ENCODE data around the gene SAMHD1.
"Not testable (repeated sequence)": the region's sequence is repeated elsewhere in the genome, so short reads cannot be mapped to it uniquely, and the experiment has no call there.

The SAMHD1 gene

DNA sequence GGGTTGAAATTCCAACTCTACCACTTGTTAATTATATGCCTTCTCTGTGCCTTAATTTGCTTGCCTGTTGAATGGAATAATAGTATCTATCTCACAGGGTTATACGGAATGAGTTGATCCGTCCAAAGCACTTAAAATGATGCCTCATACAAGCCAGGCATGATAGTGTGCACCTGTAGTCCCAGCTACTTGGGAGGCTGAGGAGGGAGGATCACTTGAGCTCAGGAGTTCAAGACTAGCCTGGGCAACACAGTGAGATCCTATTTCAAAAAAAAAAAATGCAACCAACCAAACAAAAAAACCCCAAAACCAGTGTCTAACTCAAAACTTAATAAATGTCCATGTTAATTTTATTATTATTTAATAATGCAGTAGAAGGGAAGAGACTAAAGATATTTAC, 35.3 kb downstream of the SAMHD1 start:
- DNase-seq (ENCODE audit: low read depth), result no peak

DNA sequence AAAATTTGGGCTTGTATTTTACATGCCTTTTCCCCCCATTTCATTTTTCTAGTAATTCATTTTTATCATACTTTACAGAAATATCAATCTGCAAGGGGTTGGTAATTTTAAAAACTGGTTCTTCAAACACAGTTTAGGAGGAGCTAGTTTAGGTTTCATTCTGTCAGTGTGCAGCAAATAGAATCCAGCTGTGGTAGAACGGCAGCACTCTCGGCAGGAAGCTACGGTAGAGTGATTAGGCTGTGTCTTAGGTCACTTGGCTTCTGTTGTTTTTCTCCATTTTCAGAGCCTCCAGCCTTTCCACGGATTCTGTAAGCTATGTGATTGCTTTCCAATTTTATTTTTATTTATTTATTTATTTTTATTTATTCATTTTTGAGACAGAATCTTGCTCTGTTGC, 42.9 kb downstream of the SAMHD1 start:
- DNase-seq (ENCODE audit: low read depth), result no peak

DNA sequence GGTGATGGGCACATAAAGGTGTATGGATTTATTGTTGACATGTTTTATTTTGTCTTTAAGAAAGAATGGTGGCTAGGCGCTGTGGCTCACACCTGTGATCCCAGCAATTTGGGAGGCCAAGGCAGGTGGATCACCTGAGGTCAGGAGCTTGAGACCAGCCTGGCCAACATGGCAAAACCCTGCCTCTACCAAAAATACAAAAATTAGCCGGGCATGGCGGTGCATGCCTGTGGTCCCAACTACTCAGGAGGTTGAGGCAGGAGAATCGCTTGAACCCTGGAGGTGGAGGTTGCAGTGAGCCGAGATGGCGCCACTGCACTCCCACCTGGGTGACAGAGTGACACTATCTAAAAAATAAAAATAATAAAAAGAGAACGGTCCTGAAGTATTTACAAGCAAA, 45.4 kb downstream of the SAMHD1 start:
- DNase-seq (ENCODE audit: low read depth), result not testable (repeated sequence)

DNA sequence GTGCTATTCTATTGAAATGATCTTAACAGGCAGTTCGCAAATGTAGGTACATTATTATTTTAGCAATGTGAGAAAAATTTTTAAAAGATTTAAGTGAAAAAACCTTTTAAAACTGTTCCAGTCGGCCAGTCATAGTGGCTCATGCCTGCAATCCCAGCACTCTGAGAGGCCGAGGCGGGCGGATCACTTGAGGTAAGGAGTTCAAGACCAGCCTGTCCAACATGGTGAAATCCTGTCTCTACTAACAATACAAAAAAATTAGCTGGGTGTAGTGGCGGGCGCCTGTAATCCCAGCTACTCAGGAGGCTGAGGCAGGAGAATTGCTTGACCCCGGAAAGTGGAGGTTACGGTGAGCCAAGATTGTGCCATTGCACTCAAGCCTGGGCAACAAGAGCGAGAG, 45.9 kb downstream of the SAMHD1 start:
- DNase-seq (ENCODE audit: low read depth), result not testable (repeated sequence)

DNA sequence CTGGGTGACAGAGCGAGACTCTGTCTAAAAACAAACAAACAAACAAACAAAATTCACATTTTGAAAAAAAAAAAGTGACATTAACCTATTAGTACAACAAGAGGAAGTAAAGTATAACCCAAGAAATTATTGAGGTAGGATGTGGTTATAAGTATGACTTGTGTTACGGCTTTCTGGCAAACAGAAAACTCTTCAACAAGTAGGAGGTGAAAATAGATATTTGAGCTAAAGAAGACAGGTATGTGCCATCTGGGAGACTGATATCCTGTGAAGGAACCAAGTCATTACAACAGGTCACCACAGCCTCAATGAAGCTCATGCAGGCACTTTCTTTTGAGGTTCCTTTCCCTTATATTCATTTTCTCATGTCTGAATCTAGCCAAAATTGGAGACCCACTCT, 46.8 kb downstream of the SAMHD1 start:
- no peak for DNase-seq (ENCODE audit: low read depth)

DNA sequence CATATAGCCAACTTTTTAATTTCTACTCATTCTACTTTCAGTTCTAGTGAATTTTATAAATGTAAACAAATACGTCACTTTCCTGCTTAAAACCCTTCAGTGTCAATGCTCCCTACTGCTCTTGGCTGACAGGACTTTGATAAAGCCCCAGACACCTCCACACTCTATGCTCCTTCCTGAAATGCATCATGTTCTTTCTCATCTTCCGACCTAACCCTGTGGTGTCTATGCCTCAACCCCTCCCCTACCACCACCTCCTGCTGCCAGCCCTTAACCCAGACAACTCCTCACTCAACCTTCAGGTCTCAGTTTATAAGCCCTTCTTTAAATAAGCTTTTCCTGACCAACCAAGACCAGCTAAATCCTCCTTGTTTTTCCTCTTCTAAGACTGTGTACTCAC, 56.5 kb downstream of the SAMHD1 start:
- no peak for DNase-seq (ENCODE audit: low read depth)

DNA sequence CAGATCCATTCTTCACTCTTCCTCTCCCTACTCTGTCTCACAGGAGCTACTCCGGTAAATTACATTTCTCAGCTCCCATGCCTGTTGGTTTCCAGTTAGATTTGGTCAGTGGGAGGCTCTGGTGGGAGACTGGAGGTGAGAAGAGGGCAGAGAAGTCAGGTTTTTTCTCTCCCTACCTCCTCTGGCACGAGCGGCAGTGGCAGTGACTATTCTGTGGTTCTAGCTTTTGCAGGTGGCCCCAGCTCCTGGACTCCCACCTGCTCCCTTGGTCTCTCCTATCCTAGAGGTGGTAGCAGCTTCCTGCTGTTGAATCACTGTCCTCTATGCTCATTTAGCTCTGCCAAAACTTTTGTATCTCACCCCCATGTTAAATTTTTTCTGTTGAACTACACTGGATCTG, 57.7 kb downstream of the SAMHD1 start:
- no peak for DNase-seq (ENCODE audit: low read depth)

DNA sequence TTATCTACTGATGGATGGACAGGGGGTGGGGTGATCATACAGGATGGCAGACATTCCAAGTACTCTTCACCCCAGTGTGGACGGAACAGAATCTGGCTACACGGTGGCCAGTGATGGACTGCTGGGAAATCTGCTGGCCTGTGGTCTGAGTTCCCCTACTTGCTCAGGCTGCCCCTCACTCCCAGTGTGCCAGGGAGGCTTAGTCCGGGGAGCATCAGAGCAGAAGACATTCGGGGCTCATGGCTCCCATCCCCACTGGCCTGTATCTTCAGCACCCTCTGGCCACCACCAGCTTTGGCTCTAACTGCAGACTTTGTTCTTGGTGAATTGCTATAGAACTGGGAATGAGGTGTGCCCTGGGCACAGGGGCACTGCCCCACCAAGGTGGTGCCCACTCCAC, 60.3 kb downstream of the SAMHD1 start:
- DNase-seq (ENCODE audit: low read depth), result no peak

DNA sequence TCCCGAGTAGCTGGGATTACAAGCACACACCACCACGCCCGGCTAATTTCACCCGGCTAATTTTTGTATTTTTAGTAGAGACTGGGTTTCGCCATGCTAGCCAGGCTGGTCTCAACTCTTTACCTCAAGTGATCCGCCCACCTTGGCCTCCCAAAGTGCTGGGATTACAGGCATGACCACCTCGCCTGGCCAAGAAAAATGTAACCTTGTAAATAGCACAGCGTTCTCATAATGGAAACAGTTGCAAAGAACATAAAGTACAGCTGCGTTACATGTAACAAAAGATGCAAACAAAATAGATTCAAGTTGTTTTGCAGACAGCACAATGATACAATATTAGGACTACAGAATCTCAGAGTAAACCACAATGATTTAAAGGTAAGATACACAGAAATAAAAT, 60.9 kb downstream of the SAMHD1 start:
- no peak for DNase-seq (ENCODE audit: low read depth)

DNA sequence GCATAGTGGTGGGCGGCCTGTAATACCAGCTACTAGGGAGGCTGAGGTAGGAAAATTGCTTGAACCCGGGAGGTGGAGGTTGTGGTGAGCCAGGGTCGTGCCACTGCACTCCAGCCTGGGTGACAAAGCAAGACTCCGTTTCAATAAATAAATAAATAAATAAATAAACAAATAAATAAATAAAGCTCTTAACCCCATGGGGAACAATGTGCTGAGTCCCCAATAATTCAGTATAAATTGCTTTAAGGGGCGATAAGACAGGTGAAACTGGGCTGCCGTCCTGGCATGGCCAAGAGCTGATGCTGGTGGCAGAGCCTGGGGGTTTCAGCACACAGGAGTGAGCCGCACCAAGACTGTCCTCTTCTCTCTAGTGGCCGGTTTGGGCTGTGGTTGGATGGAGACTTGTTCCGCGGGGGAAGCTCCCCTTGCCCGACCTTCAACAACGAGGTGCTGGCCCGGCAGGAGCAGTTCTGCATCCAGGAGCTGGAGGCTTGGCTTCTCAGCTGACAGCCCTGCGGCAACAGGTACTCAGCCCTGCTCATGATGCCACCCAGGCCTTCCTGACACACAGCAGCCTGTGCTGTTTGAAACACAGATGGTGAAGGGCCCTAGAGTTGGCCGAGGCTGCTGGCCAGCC, 62.5 kb downstream of the SAMHD1 start:
- no peak for DNase-seq (ENCODE audit: low read depth)

DNA sequence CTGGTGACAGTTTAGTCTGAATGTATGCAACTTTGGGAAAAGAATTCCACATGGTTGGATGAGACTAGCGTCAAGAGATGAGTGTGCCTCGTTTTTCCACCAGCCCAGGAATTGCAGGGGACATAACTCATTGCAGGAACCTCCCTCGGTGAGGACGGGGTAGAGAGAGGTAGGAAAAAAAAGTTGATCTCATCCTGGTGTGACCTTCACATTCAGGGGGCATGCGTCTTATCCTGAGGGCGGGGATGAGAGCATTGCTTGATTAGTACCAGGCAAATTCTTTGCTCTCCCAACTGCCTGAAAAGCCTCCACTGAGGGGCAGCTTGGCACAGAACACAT, 63.8 kb downstream of the SAMHD1 start:
- no peak for DNase-seq (ENCODE audit: low read depth)

DNA sequence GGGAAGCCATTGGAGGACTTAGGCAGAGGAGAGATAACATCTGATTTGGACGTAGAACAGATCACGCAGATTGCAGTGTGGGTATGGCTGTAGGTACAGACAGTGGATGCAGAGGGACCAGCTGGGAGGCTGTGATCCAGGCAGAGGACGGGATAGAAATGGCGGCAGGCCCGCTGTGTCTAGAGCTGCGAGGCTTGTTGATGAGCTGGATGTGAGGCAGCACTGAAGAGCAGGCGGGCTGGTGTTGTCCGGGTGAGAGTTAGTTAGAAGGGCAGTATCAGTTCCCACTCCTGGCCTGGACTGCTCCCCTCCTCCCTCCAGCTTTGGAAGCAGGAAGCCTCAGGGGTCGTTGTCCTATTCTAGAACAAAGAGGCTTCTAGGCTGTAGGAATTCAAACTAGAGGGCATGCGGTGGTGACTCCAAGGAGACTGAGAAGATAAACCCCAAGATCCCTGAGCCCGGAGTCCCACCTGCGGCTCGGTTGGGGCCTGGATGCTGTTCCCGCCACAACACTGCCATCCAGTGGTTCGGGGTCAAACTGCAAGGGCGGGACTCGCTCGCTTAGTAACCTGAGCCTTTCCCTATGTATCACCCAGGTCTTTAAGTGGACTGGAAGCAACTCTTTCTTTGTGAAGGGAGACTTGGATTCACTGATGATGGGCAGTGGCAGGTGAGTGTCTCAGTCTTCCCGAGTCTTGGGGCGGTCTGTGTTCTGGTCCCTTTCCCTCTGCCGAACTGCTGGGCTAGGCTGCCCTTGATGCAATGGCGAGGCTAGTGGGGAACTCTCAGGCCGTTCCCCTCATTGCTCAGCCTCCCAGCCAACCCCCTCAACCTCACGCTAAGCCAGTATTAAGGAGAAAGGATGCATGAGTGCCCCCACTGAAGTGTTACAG, 64.4 kb downstream of the SAMHD1 start:
- DNase-seq (ENCODE audit: low read depth), result peak; percentile 55

DNA sequence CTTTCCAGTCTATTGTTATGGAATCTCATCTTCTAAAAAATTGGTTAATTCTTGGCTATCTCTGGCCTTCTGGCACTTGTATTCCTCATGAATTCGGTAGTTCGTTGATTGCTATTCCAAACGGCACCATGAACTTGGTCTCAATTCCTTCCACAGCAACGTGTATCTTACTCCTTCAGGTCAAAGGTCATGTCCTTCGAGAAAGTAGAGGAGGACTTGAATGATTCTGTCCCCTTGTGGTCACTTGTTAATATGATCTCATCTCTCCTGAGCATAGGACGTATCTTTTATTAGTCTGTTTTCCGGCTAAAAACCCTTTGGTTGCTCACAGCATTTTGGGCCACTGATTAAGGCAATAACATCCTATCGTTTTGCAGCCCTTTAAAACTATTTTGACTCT, 66.2 kb downstream of the SAMHD1 start:
- DNase-seq (ENCODE audit: low read depth), result no peak

DNA sequence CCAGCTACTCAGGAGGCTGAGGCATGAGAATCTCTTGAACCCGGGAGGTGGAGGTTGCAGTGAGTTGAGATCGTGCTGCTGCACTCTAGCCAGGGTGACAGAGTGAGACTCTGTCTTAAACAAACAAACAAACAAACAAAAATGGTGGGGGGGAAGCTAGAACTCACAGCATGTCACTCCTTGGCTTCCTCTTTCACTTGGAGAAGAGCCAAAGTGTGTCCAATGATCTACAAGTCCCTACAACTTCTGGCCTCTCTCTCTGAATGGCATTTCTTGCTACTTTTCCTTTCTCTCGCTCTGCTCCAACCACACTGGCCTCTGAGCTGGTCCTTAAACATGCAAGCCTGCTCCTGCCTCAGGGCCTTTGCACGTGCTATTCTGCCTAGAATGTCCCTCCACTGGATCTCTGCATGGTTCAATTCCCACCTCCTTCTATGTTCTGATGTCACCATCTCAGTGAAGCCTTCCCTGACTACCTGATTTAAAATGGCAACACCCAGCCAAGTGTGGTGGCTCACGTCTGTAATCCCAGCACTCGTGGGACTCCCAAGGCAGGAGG, 67.5 kb downstream of the SAMHD1 start:
- no peak for DNase-seq (ENCODE audit: low read depth)

DNA sequence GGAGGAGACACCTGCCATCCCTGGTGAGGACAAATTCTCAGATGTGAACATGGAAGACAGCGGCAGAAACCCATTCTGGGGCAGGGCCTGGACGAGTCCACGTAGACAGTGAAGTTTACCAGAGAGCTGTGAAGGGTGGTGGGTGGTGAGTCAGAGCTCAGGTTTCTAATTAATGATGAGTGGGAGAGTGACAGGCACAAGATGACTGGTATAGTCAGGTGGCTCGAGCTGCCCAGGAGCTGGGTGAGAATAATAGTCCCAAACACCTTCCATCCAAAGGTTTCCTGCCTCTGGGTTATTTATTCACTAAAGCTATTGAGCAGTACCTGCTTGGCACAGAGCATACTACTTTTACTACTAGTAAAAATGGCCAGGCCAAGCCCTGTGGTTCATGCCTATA, 69.6 kb downstream of the SAMHD1 start:
- DNase-seq (ENCODE audit: low read depth), result no peak

DNA sequence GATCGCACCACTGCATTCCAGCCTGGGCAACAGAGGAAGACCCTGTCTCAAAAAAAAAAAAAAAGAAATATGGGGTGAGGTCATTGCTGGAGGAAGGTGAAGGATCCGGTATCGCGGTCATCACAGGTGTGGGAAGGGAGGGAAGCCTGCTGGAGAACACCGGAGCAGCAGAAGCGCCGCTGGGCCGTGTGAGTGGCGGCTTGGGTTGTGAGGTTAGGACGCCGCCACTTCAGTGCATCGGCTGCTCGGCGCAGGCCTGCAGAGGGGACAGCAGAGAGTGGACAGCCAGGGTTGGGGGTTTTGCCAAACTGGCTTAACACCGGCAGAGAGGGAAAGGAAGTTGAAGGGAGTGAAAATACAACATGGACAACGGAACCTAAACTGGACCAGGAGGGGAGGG, 70.2 kb downstream of the SAMHD1 start:
- no peak for DNase-seq (ENCODE audit: low read depth)

DNA sequence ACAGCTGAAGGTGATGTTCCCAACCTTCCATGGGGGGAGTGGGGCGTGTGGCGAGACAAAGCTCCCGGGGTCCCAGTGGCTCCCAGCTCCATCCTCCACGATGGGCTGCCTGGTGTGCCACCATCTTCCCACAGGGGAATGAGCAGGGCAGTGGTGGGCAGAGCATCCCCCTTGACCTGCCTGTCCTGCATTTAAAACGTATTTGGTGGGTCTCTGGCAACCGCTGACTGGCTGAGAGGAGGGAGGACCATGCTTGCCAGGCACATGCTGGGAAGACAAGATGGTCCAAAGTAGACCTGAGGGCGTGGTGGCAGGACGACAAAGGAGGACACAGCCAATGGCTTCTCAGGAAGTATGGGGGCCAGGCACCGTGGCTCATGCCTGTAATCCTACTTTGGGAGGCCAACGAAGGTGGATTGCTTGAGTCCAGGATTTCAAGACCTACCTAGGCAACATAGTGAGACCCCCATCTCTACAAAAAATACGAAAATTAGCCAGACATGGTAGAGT, 70.7 kb downstream of the SAMHD1 start:
- DNase-seq (ENCODE audit: low read depth), result no peak

DNA sequence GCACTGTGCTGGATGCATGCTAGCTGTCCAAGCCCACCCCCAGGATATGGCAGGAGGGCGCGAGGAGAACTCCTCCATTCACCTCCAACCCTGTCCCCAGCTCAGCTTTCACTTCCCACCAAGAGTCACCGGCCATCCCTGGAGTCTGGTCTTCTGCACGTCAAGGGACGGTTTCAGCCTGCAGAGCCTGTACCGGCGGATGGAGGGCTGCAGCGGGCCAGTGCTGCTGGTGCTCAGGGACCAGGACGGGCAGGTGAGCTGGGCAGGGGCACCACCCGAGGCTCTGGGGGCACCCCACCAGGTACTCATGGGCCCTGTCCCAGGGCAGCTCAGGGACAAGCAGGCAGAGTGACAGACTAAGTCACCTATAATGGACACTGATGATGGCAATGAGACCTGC, 72.6 kb downstream of the SAMHD1 start:
- DNase-seq (ENCODE audit: low read depth), result no peak

DNA sequence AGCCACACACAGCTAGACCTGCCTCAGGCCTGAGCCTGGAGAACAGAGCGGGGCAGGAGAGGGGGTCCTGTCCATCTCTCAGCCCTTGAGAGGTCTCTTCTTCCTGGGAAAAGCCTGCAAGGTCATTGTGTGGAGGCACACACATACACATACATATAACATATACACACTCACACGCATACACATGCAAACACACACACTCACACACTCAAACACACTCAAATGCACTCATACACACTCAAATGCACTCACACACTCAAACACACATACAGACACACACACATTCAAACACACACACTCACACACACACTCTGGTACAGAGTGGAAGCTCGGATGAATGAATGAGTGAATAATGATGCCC, 75.1 kb downstream of the SAMHD1 start:
- no peak for DNase-seq (ENCODE audit: low read depth)

DNA sequence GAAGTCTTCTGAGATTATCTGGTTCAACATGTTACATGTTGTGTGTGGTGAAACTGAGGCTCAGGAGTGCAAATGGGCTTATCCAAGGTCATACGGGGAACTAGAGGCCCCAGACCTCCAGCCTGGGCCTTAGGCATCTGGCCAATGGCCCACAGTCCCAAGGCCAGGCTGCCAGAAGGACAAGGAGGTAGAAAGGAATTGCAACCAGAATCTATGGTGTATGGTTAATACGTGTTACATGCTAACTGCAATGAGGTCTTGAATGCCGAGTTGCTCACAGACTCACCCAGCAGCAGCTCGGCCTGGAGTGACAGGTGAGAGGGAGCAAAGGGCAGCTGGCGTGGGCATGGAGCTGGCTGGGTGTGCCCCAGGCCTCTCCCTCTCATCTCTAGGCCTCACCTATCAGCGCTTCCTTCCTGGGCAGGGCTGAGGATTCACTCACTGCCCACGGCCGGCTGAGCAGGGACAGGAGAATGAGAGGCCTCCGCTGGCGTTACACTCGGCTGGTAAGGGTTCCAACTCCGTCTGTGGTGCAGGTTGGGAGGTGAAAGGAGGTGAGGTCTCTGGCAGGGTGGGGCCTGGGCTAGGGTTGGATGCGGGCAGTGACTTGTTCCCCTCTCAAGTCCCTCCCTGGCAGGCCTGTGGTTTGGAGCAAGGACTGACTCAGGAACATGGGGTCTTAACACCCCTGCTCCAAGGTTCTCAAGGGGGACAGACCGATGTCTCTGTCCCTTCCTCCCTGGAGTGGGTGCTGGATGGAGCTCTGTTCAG, 75.6 kb downstream of the SAMHD1 start, which contains the start of gene TLDC2:
TLDC2 (plus strand) TSS at position 437 of the 771 bp plus-strand sequence; CDS start at position 474, 37 bp downstream.
- no peak for DNase-seq (ENCODE audit: low read depth)

DNA sequence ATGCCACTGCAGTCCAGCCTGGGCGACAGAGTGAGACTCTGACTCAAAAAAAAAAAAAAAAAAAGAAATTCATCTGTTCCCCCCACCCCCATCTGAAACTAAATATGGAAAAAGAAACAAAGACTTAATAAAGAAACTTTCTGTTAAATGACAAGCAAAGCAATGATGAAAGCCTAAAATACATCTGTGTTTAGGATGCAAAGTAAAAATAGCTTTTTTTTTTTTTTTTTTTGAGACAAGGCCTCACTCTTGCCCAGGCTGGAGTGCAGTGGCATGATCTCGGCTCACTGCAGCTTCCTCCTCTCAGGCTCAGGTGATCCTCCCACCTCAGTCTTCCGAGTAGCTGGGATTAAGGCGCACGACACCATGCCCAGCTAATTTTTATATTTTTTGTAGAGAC, 76.4 kb downstream of the SAMHD1 start:
- not testable (repeated sequence) for DNase-seq (ENCODE audit: low read depth)

DNA sequence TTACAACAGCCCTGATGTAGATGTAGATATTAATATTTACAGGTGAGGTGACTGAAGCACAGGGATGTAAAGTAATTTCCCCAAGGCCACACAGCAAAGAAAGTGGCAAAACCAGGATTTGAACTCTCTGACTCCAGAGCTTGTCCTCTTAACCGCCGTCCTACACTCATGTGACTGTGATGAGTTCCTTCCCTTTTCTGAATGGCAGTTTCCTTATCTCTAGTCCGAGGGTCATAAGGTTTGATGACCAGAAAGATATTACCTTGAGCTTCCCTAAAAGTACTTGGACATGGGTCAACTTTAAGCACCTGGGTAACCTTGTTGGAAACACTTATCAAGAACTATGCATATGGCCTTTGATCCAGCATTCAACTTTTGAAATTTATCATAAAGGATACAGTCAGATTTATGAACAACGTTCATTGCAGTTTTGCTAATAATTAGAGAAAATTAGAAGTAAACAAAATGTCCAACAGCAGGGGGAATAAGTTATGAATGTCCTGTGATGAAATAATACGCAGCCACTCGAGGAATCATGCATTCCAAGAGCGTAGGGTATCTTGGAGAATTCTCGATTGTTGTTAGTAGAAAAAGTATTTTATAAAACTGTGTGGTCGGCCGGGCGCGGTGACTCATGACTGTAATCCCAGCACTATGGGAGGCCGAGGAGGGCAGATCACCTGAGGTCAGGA, 77.9 kb downstream of the SAMHD1 start:
- no peak for DNase-seq (ENCODE audit: low read depth)
